DND-41 (cell line): ENCODE measurements around the gene BTNL9.

Experiments
- ATAC-seq: fragments of 200-7000 bp; cut with Tn5 transposase; 3 replicates; pipeline ENCODE4 v1.9.1; 2021; ENCODE audit warnings: low read depth; ENCODE audit not compliant: insufficient read depth
- DNase-seq: peaks from one replicate; pipeline ENCODE4 v3.0.0-alpha.2; 2020
- H2AFZ ChIP-seq: 2 replicates; pipeline ENCODE4 v1.6.0; 2012; ENCODE audit warnings: low read depth, low read length
- H3K27ac ChIP-seq: 2 replicates; pipeline ENCODE4 v1.5.1; 2012; ENCODE audit warnings: low read length, inconsistent platforms
- H3K27me3 ChIP-seq: fragments of 200-600 bp; sonication (generic); 2 replicates; pipeline ENCODE4 v1.6.0; 2012; ENCODE audit warnings: low read length, mild to moderate bottlenecking, inconsistent platforms; ENCODE audit not compliant: insufficient read depth, poor library complexity
- H3K36me3 ChIP-seq: 2 replicates; pipeline ENCODE4 v1.5.1; 2012; ENCODE audit warnings: low read length, inconsistent platforms; ENCODE audit not compliant: insufficient read depth
- H3K4me1 ChIP-seq: 2 replicates; pipeline ENCODE4 v1.5.1; 2012; ENCODE audit warnings: mild to moderate bottlenecking, low read length; ENCODE audit not compliant: insufficient read depth
- H3K4me2 ChIP-seq: 2 replicates; pipeline ENCODE4 v1.6.0; 2012; ENCODE audit warnings: mild to moderate bottlenecking, moderate library complexity, low read length, inconsistent platforms; ENCODE audit not compliant: insufficient read depth
- H3K4me3 ChIP-seq, 2 experiments: fragments of 200-600 bp in 1 of 2; shearing (Covaris generic) in 1 of 2; 2 replicates each; pipeline ENCODE4 v1.5.1; 2012 to 2016; ENCODE audit warnings: inconsistent platforms in 2 of 2, low read length in 2 of 2, mild to moderate bottlenecking in 2 of 2, low read depth in 1 of 2, moderate library complexity in 1 of 2
- H3K79me2 ChIP-seq: 2 replicates; pipeline ENCODE4 v1.6.0; 2012; ENCODE audit warnings: low read length, inconsistent platforms; ENCODE audit not compliant: insufficient read depth
- H3K9ac ChIP-seq: 2 replicates; pipeline ENCODE4 v1.6.0; 2012; ENCODE audit warnings: low read depth, mild to moderate bottlenecking, inconsistent platforms, low read length, moderate library complexity
- H3K9me3 ChIP-seq: 2 replicates; pipeline ENCODE4 v1.5.1; 2012; ENCODE audit warnings: low read length, moderate library complexity, mild to moderate bottlenecking, inconsistent platforms; ENCODE audit not compliant: insufficient read depth, severe bottlenecking
- H4K20me1 ChIP-seq: 2 replicates; pipeline ENCODE4 v1.6.0; 2012; ENCODE audit warnings: low read length; ENCODE audit not compliant: insufficient read depth
- CTCF ChIP-seq: IDR thresholded peaks from 2 replicates; pipeline ENCODE4 v1.5.1; 2012; ENCODE audit warnings: borderline replicate concordance, low read length, moderate library complexity, mild to moderate bottlenecking; ENCODE audit not compliant: poor library complexity, severe bottlenecking; ENCODE audit errors: extremely low read depth
- EZH2 ChIP-seq: IDR thresholded peaks from 3 replicates; pipeline ENCODE4 v1.6.1; 2012; ENCODE audit warnings: borderline replicate concordance, low read depth, mild to moderate bottlenecking, moderate library complexity, low read length, inconsistent platforms; ENCODE audit not compliant: severe bottlenecking

The BTNL9 gene

DNA sequence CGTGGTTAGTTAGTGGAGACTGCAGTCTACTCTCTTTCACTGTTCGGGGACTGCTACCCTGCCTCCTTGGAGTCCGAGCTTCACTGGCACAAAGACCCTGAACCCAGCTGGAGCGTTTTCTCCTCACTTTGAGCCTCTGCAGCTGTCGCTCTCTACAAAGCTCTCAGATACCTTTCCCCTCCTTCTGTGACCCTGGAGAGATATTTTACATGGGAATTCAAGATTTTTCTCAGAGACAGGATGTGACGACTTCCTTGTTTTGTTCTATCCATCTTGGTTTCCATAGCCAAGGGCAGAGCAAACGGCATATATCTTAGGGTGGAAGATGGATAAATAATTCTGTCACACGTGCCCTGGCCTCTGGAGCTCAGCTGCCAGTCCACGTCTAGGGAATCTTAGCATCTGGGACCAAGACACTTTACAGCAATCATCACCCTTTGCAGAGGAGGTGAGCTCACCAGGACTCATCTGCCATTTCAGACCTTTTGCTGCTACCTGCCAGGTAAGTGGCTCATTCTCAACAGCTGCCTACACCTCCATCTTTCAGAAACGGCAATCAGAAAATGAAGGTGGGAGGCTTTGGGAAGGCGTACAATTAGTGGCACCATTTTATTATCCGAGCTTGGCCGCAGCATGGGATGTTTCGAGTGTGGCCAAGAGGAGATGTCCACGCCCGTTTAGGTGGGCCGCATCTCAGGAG, at the start of gene BTNL9:
Gene BTNL9, plus strand, starts transcription at position 336 of the 700 bp plus-strand sequence. CDS start 5,224 bp downstream, outside the sequence.
- Histone ChIP-seq H3K36me3 (no peaks in the 10 kb centered on the region), H3K79me2 (no peaks in the 10 kb centered on the region), H3K27me3 (peaks cover 20% of the 10 kb centered on the region), H3K27ac (no peak within 1 kb of the TSS), H4K20me1 (no peaks in the 10 kb centered on the region), H3K4me1 (no peaks in the 10 kb centered on the region), H2AFZ (no peak within 1 kb of the TSS), H3K9me3 (no peaks in the 10 kb centered on the region), H3K4me3 (no peak within 1 kb of the TSS), H3K4me2 (no peak within 1 kb of the TSS), H3K9ac (no peak within 1 kb of the TSS)
- TF ChIP-seq EZH2 (no peak), CTCF (no peak)
- DNase-seq (no peak), ATAC-seq (no peak)

GRCh38 chr5:180990882-180991242, 49.2 kb upstream of the BTNL9 start:
- ATAC-seq (no peak), DNase-seq (no peak)
- Histone ChIP-seq H3K9me3 (no peaks in the 10 kb centered on the region), H4K20me1 (no peaks in the 10 kb centered on the region), H2AFZ (no peak overlapping the region), H3K9ac (no peak overlapping the region), H3K4me1 (no peaks in the 10 kb centered on the region), H3K27me3 (no peaks in the 10 kb centered on the region), H3K4me2 (no peak overlapping the region), H3K36me3 (no peaks in the 10 kb centered on the region), H3K79me2 (no peaks in the 10 kb centered on the region), H3K4me3 (no peak overlapping the region), H3K27ac (no peak overlapping the region)
- no peak for TF ChIP-seq CTCF
- no peak for TF ChIP-seq EZH2

GRCh38 chr5:181001947-181002346, 38.1 kb upstream of the BTNL9 start:
- no peak for ATAC-seq
- Histone ChIP-seq H2AFZ (no peak overlapping the region), H3K27me3 (peaks cover 3% of the 10 kb centered on the region), H3K9me3 (no peaks in the 10 kb centered on the region), H3K27ac (no peak overlapping the region), H3K9ac (no peak overlapping the region), H3K79me2 (no peaks in the 10 kb centered on the region), H3K4me3 (no peak overlapping the region), H3K4me2 (no peak overlapping the region), H4K20me1 (no peaks in the 10 kb centered on the region), H3K4me1 (no peaks in the 10 kb centered on the region), H3K36me3 (no peaks in the 10 kb centered on the region)
- TF ChIP-seq CTCF (no peak), EZH2 (no peak)
- no peak for DNase-seq

DNA sequence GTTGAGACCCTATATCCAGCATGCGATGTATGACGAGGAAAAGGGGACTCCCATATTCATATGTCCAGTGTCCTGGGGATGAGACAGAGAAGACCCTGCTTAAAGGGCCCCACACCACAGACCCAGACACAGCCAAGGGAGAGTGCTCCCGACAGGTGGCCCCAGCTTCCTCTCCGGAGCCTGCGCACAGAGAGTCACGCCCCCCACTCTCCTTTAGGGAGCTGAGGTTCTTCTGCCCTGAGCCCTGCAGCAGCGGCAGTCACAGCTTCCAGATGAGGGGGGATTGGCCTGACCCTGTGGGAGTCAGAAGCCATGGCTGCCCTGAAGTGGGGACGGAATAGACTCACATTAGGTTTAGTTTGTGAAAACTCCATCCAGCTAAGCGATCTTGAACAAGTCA, 34.3 kb upstream of the BTNL9 start:
- Histone ChIP-seq H3K79me2 (no peaks in the 10 kb centered on the region), H3K27ac (no peak overlapping the region), H3K4me3 (no peak overlapping the region), H3K4me1 (no peaks in the 10 kb centered on the region), H3K4me2 (no peak overlapping the region), H3K27me3 (peaks cover 3% of the 10 kb centered on the region), H3K36me3 (no peaks in the 10 kb centered on the region), H2AFZ (no peak overlapping the region), H3K9ac (no peak overlapping the region), H4K20me1 (no peaks in the 10 kb centered on the region), H3K9me3 (no peaks in the 10 kb centered on the region)
- ATAC-seq (no peak), DNase-seq (no peak)
- TF ChIP-seq EZH2 = no peak
- TF ChIP-seq CTCF = no peak
